Activated CD8-positive, alpha-beta memory T cell treated with anti-CD3 and anti-CD28 coated beads for 36 hours (primary cell): ENCODE measurements around the gene SERPINB6. TPM values are rescaled to one million over a fixed set of nuclear protein-coding genes. Genes with fewer than 3 reads are reported as not detected.

Experiments used
- CTCF ChIA-PET: fragments of 350-600 bp; sonication (Branson Sonifier 250); formaldehyde crosslinking; loops from one replicate; lab custom pipeline; 2021; ENCODE audit warnings: antibody characterized with exemption; lab: Charles Lee
- POLR2A ChIA-PET: fragments of 350-600 bp; sonication (Branson Sonifier 250); formaldehyde crosslinking; loops from one replicate; lab custom pipeline; 2021; ENCODE audit warnings: antibody characterized with exemption; lab: Charles Lee
- total RNA-seq, 2 experiments: library from RNA; stranded (reverse); gene quantifications; one replicate each; pipeline ENCODE4 v1.2.3, GENCODE V29; 2021

Gene SERPINB6
- total RNA-seq, 2 experiments from 2014 or later, result 72.1 to 72.8 TPM

GRCh38 chr6:3001773-3002293 is 30.5 kb upstream of the SERPINB6 start:
- ChIA-PET CTCF (interaction anchor here (0.9 to 2.6 kb wide), 11 partner anchors 22 to 88 kb away, joined by 3 to 7 read pairs (median 3); no protein-coding TSS in a partner anchor), POLR2A (no interaction called here)

GRCh38 chr6:3001146-3001772 is 29.9 kb upstream of the SERPINB6 start:
- POLR2A ChIA-PET, result interaction anchor here (0.6 to 0.9 kb wide), 5 partner anchors 10 to 160 kb away, joined by 3 to 9 read pairs (median 3); partner anchors contain the start of gene SERPINB1
- CTCF ChIA-PET, result interaction anchor here (0.7 to 2.6 kb wide), 10 partner anchors 22 to 159 kb away, joined by 3 to 7 read pairs (median 3); no protein-coding TSS in a partner anchor

GRCh38 chr6:2999618-3000557 is 28.5 kb upstream of the SERPINB6 start, which contains the start of gene NQO2:
Gene NQO2 (plus strand): TSS chr6:2999894. CDS start chr6:3006553, 6,659 bp downstream.
- CTCF ChIA-PET, result interaction anchor here (0.7 to 2.6 kb wide), 11 partner anchors 9 to 121 kb away, joined by 3 to 7 read pairs (median 4); no protein-coding TSS in a partner anchor
- POLR2A ChIA-PET, result interaction anchor here (0.6 to 1.7 kb wide), 9 partner anchors 9 to 234 kb away, joined by 3 to 6 read pairs (median 4); partner anchors contain the start of gene SERPINB1

GRCh38 chr6:2998998-2999617 is 27.7 kb upstream of the SERPINB6 start:
- ChIA-PET CTCF (interaction anchor here (0.8 to 1.3 kb wide), 7 partner anchors 9 to 122 kb away, joined by 3 to 6 read pairs (median 3); no protein-coding TSS in a partner anchor), POLR2A (interaction anchor here (0.6 to 1.7 kb wide), 7 partner anchors 25 to 233 kb away, joined by 3 to 6 read pairs (median 4); partner anchors contain the start of gene SERPINB1)

- ChIA-PET POLR2A (interaction anchor here (0.8 to 1.7 kb wide), 3 partner anchors 25 to 233 kb away, joined by 4 to 6 read pairs (median 4); no protein-coding TSS in a partner anchor), CTCF (interaction anchor here (0.8 kb wide), 1 partner anchor 56 kb away, joined by 3 read pairs; no protein-coding TSS in a partner anchor)
Observed at GRCh38 chr6:2998249-2998997, 27.1 kb upstream of the SERPINB6 start.

- ChIA-PET CTCF (no interaction called here), POLR2A (no interaction called here)
Observed at GRCh38 chr6:2993755-2994317, 22.5 kb upstream of the SERPINB6 start.

GRCh38 chr6:2992330-2992979 is 21.1 kb upstream of the SERPINB6 start:
- POLR2A ChIA-PET, result no interaction called here

GRCh38 chr6:2990932-2991506 is 19.7 kb upstream of the SERPINB6 start:
- ChIA-PET POLR2A (interaction anchor here (0.5 to 2.6 kb wide), 7 partner anchors 10 to 74 kb away, joined by 3 to 11 read pairs (median 6); no protein-coding TSS in a partner anchor), CTCF (interaction anchor here (0.6 to 5.3 kb wide), 9 partner anchors 8 to 445 kb away, joined by 3 to 23 read pairs (median 4); partner anchors contain the start of genes NQO2, RIPK1 and SERPINB1)

More at GRCh38 chr6:2992330-2992979, 21.1 kb upstream of the SERPINB6 start:
- CTCF ChIA-PET, result interaction anchor here (1.3 kb wide), 1 partner anchor 61 kb away, joined by 4 read pairs; no protein-coding TSS in a partner anchor

- ChIA-PET CTCF (interaction anchor here (0.6 to 5.3 kb wide), 15 partner anchors 9 to 738 kb away, joined by 3 to 23 read pairs (median 5); partner anchors contain the start of genes NQO2, RIPK1, SERPINB1 and SERPINB6), POLR2A (interaction anchor here (0.5 to 2.7 kb wide), 12 partner anchors 19 to 225 kb away, joined by 3 to 21 read pairs (median 8); partner anchors contain the start of genes SERPINB1, SERPINB6 and WRNIP1)
Observed at GRCh38 chr6:2990248-2990931, 19.0 kb upstream of the SERPINB6 start.

GRCh38 chr6:2989332-2990247 is 18.2 kb upstream of the SERPINB6 start:
- CTCF ChIA-PET, result interaction anchor here (0.6 to 5.3 kb wide), 18 partner anchors 10 to 738 kb away, joined by 3 to 23 read pairs (median 5); partner anchors contain the start of genes NQO2, RIPK1, SERPINB1 and SERPINB6

GRCh38 chr6:2988426-2989331 is 17.3 kb upstream of the SERPINB6 start:
- ChIA-PET CTCF (interaction anchor here (0.9 to 5.3 kb wide), 12 partner anchors 8 to 200 kb away, joined by 3 to 23 read pairs (median 8); partner anchors contain the start of genes SERPINB1 and SERPINB6), POLR2A (interaction anchor here (0.6 to 2.7 kb wide), 11 partner anchors 9 to 176 kb away, joined by 3 to 21 read pairs (median 7); partner anchors contain the start of genes RIPK1, SERPINB1 and SERPINB6)

More at GRCh38 chr6:2989332-2990247, 18.2 kb upstream of the SERPINB6 start:
- POLR2A ChIA-PET, result interaction anchor here (0.6 to 2.7 kb wide), 13 partner anchors 13 to 224 kb away, joined by 3 to 21 read pairs (median 8); partner anchors contain the start of genes RIPK1, SERPINB1, SERPINB6 and WRNIP1

GRCh38 chr6:2988094-2988425 is 16.7 kb upstream of the SERPINB6 start:
- CTCF ChIA-PET, result interaction anchor here (0.9 to 5.3 kb wide), 10 partner anchors 9 to 197 kb away, joined by 3 to 23 read pairs (median 8); partner anchors contain the start of gene SERPINB6

More at GRCh38 chr6:2988094-2988425, 16.7 kb upstream of the SERPINB6 start:
- POLR2A ChIA-PET, result interaction anchor here (0.8 to 2.7 kb wide), 6 partner anchors 8 to 86 kb away, joined by 3 to 21 read pairs (median 8); partner anchors contain the start of gene SERPINB6
